ENCODE measurements around the gene ZC3HAV1. TPM values are rescaled to one million over a fixed set of nuclear protein-coding genes. Genes with fewer than 3 reads are reported as not detected.

Gene ZC3HAV1
- total RNA-seq, 1 experiment from 2014 or later, result 38.0 TPM

- TF ChIP-seq ATF2 (CRISPR knock-in tag; IDR thresholded peaks at IDR 0.05; ENCODE audit: borderline replicate concordance, low read depth) (no peak), ZNF138 (CRISPR knock-in tag; conservative IDR thresholded peaks at IDR 0.05) (no peak), MLX (CRISPR knock-in tag; IDR thresholded peaks at IDR 0.05) (no peak), PREB (CRISPR knock-in tag; IDR thresholded peaks at IDR 0.05; ENCODE audit: borderline replicate concordance) (no peak), CREB1 (CRISPR knock-in tag; IDR thresholded peaks at IDR 0.05) (0 out of 2 replicates have a peak, but pooled peaks have one; percentile 16), ZNF281 (CRISPR knock-in tag; IDR thresholded peaks at IDR 0.05) (0 out of 2 replicates have a peak, but pooled peaks have one; percentile 13), ZBTB21 (CRISPR knock-in tag; IDR thresholded peaks at IDR 0.05; ENCODE audit: borderline replicate concordance) (no peak), NFYB (CRISPR knock-in tag; conservative IDR thresholded peaks at IDR 0.05; ENCODE audit: low read depth) (no peak), MXD4 (CRISPR knock-in tag; IDR thresholded peaks at IDR 0.05; ENCODE audit: borderline replicate concordance) (no peak), ZNF396 (CRISPR knock-in tag; IDR thresholded peaks at IDR 0.05; ENCODE audit: borderline replicate concordance) (no peak), ATF3 (CRISPR knock-in tag; conservative IDR thresholded peaks at IDR 0.05) (no peak), ZNF671 (CRISPR knock-in tag; IDR thresholded peaks at IDR 0.05) (no peak), ESRRA (CRISPR knock-in tag; IDR thresholded peaks at IDR 0.05; ENCODE audit: borderline replicate concordance) (no peak), SP1 (CRISPR knock-in tag; conservative IDR thresholded peaks at IDR 0.05) (peak; percentile 82), CREM (CRISPR knock-in tag; IDR thresholded peaks at IDR 0.05) (peak; percentile 57; the same call in 1 of the 2 replicates), TEAD4 (CRISPR knock-in tag; IDR thresholded peaks at IDR 0.05) (peak; percentile 65), ZNF317 (CRISPR knock-in tag; IDR thresholded peaks at IDR 0.05; ENCODE audit: borderline replicate concordance, low read depth) (no peak), RORB (CRISPR knock-in tag; IDR thresholded peaks at IDR 0.05) (no peak), ETV6 (CRISPR knock-in tag; IDR thresholded peaks at IDR 0.05) (peak; percentile 88), ZNF232 (CRISPR knock-in tag; IDR thresholded peaks at IDR 0.05) (no peak), HMGA2 (CRISPR knock-in tag; IDR thresholded peaks at IDR 0.05) (0 out of 2 replicates have a peak, but pooled peaks have one; percentile 8), CTCF (IDR thresholded peaks at IDR 0.05) (no peak), ATF6 (CRISPR knock-in tag; IDR thresholded peaks at IDR 0.05) (no peak), JAZF1 (CRISPR knock-in tag; IDR thresholded peaks at IDR 0.05) (no peak), JUN (CRISPR knock-in tag; IDR thresholded peaks at IDR 0.05) (no peak), MAX (CRISPR knock-in tag; IDR thresholded peaks at IDR 0.05) (peak; percentile 87), ZNF263 (CRISPR knock-in tag; IDR thresholded peaks at IDR 0.05; ENCODE audit: low read depth) (no peak)
Measured at GRCh38 chr7:139133335-139134139, 24.0 kb upstream of the ZC3HAV1 start (continued).

All from WTC11 (cell line).